NOMO-1 (cell line): Measurements from ENCODE around the gene DBT.
"Not testable (repeated sequence)": the region's sequence is repeated elsewhere in the genome, so short reads cannot be mapped to it uniquely, and the experiment has no call there.

ENCODE experiments used
- DNase-seq, 2 experiments: peaks; one replicate each; lab custom pipeline; 2025; ENCODE audit not compliant: unreplicated experiment in 2 of 2; lab: John Stamatoyannopoulos, UW

Gene DBT

GRCh38 chr1:100252901-100253300 lies 3.3 kb upstream of the DBT start:
- DNase-seq: no peak

GRCh38 chr1:100250807-100251206 lies 1.2 kb upstream of the DBT start:
- DNase-seq: no peak

- no peak for DNase-seq
Measured at GRCh38 chr1:100250264-100250663, 630 bp upstream of the DBT start.

- no peak for DNase-seq
Measured at GRCh38 chr1:100249155-100249536, 488 bp downstream of the DBT start.

- no peak for DNase-seq
Measured at GRCh38 chr1:100246738-100247137, 2.9 kb downstream of the DBT start.

- DNase-seq: no peak
Measured at GRCh38 chr1:100240631-100241030, 9.0 kb downstream of the DBT start.

GRCh38 chr1:100239961-100240360 lies 9.7 kb downstream of the DBT start:
- DNase-seq: no peak

- no peak for DNase-seq
Measured at GRCh38 chr1:100237091-100237490, 12.5 kb downstream of the DBT start.

GRCh38 chr1:100234432-100234831 lies 15.2 kb downstream of the DBT start:
- no peak for DNase-seq

GRCh38 chr1:100233566-100233965 lies 16.1 kb downstream of the DBT start:
- DNase-seq: not testable (repeated sequence)

- no peak for DNase-seq
Measured at GRCh38 chr1:100232156-100232555, 17.5 kb downstream of the DBT start.

GRCh38 chr1:100231721-100232120 lies 17.9 kb downstream of the DBT start:
- DNase-seq: no peak

GRCh38 chr1:100230765-100231164 lies 18.9 kb downstream of the DBT start:
- no peak for DNase-seq

GRCh38 chr1:100229681-100230443 lies 19.8 kb downstream of the DBT start:
- DNase-seq: no peak

- no peak for DNase-seq
Measured at GRCh38 chr1:100222428-100222827, 27.2 kb downstream of the DBT start.

- no peak for DNase-seq
Measured at GRCh38 chr1:100219883-100220282, 29.8 kb downstream of the DBT start.

GRCh38 chr1:100219457-100219856 lies 30.2 kb downstream of the DBT start:
- no peak for DNase-seq

GRCh38 chr1:100217834-100218233 lies 31.8 kb downstream of the DBT start:
- no peak for DNase-seq

GRCh38 chr1:100215101-100215500 lies 34.5 kb downstream of the DBT start:
- no peak for DNase-seq

GRCh38 chr1:100213141-100213540 lies 36.5 kb downstream of the DBT start:
- DNase-seq: no peak

GRCh38 chr1:100206301-100206700 lies 43.3 kb downstream of the DBT start:
- DNase-seq: no peak

- not testable (repeated sequence) for DNase-seq
Measured at GRCh38 chr1:100205593-100205992, 44.0 kb downstream of the DBT start.

- DNase-seq: not testable (repeated sequence)
Measured at GRCh38 chr1:100205103-100205502, 44.5 kb downstream of the DBT start.
